NCI-H748 treated with DMSO at 0.1 percent for 48 hours (cell line): ENCODE data around the gene RAD1.
A peak's percentile ranks its signal among the peaks of the same experiment; 100 is the strongest.
"Not testable (repeated sequence)": the region's sequence is repeated elsewhere in the genome, so short reads cannot be mapped to it uniquely, and the experiment has no call there.

Experiments
- DNase-seq: peaks from one replicate; lab custom pipeline; 2025; lab: John Stamatoyannopoulos, UW

The RAD1 gene

GRCh38 chr5:34915139-34915855 lies at the start of gene RAD1, which contains the start of gene BRIX1:
Gene RAD1, minus strand, starts transcription at chr5:34915504. Its CDS starts 612 bp downstream, at chr5:34914892.
Gene BRIX1, plus strand, starts transcription at chr5:34915711. Its CDS starts 28 bp downstream, at chr5:34915739.
- peak; percentile 100 for DNase-seq

DNA sequence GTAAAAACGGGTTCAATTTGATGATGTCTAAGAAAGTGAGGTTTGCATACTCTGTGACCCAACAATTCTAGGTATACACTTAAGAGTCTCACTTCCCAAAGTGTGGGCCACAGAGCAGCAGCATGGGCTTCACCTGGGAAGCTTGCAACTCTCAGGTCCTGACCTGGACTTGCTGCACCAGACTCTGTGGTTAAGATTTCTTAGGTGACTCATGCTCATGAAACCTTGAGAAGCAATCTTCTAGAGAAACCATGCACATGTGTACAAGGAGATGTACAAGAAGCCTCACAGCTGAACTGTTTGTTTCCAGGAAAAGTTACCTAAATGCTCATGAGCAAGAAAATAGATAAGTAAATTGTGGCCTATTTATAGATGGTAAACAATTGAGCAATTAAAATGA lies 44.0 kb upstream of the RAD1 start:
- DNase-seq = no peak

GRCh38 chr5:34957857-34958690 lies 42.8 kb upstream of the RAD1 start:
- DNase-seq = peak; percentile 32

GRCh38 chr5:34957321-34957720 lies 42.0 kb upstream of the RAD1 start:
- no peak for DNase-seq

DNA sequence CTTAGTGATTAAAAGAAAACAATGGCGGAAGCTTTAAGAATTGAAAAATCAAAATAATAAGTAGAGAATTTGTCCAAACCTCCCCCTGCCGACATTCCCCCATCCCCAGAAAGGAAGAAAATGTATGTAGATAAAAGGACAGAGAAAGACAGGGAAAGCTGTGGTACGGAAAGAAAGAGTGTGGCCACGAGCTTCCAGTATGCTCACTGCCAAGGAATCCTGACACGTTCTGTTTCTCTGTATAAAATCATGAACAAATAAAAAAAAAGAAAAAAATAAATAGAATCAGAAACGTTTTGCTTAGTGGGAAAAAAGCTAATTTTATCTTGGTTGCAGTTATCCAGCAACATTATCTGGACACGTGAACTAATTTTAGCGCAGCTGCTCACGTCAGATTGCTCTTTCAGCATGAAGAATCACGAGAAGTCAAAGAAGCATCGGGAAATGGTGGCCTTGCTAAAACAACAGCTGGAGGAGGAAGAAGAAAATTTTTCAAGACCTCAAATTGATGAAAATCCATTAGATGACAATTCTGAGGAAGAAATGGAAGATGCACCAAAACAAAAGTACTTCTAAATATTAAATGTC lies 29.2 kb upstream of the RAD1 start:
- DNase-seq = no peak

DNA sequence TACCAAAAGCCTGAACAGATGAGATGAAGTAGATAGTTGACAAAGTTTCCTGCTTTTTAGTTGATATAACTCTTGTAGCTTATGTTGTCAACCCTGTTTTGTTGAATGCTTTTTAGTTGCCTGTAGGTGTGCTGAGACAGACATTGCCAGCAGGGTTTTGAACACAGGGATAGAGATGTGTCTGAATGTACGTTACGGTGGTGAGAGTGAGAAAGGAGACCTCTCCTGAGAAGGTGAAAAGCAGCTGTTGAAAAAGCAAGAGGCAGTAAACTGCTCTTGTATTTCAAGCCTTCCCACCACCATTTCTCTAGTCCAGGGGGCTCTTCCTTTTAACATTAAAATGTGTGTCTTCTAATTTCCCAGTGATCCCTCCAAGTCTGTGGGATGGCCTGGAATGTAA lies 28.7 kb upstream of the RAD1 start:
- no peak for DNase-seq

DNA sequence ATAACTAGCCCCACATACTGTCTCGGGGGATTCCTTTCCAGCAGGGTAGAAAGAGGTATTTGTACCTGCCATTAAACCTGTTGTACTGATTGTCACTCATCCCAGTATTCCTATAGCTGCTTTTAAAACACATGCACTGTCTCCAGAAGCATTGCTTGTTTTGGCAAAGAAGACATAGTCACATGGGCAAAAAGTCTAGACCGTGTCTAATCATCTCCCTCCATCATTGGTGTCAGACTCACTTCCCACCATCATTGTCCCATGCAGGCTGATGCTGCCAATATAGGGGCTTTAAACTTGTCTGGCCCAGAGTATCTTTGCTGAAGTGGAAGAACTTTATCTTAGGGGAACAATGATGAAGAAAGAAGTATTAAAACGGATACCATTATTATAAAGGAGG lies 26.6 kb upstream of the RAD1 start:
- DNase-seq = no peak

DNA sequence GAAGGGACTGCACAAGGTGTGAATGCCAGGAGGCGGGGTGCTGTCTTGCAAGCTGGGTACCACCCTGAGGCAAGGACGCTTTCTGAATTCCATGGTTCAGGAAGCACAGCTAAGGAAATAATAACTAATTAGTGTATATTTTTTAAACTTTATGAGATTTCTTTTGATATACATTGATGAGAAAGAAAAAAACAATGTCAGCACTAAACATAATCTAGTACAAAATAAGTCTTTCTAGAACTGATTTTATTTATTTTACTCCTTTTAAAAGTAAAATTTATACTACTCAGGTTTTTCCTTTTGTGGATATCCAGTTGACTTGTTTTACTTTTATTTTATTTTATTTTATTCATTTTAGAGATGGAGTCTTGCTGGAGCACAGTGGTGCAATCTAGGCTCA lies 17.6 kb upstream of the RAD1 start:
- DNase-seq = no peak

GRCh38 chr5:34930870-34931269 lies 15.6 kb upstream of the RAD1 start:
- DNase-seq = no peak

DNA sequence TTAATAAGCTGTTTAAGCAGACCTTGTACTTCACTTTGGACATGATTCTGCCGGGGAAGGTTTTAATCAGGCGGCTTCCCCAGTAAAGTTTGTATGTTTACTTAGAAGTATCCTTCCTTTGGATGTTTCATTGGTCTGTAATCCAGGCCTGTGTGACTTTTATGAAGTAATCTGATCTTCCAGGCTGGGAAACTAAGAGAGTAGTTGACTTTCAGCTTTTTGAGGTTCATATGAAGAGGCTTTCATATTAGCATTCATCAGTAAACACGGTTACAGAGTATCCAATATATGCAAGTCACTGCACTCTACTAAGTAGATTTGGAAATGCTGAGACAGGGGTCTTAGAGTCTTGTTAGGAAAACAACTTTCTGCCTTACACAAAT lies 15.1 kb upstream of the RAD1 start:
- no peak for DNase-seq

GRCh38 chr5:34929720-34930461 lies 14.6 kb upstream of the RAD1 start:
- DNase-seq = peak; percentile 90

- DNase-seq = peak; percentile 100
Observed at GRCh38 chr5:34929134-34929719, 13.9 kb upstream of the RAD1 start, which contains the start of gene DNAJC21. Gene DNAJC21, plus strand, starts transcription at chr5:34929559. Its CDS starts 261 bp downstream, at chr5:34929820.

DNA sequence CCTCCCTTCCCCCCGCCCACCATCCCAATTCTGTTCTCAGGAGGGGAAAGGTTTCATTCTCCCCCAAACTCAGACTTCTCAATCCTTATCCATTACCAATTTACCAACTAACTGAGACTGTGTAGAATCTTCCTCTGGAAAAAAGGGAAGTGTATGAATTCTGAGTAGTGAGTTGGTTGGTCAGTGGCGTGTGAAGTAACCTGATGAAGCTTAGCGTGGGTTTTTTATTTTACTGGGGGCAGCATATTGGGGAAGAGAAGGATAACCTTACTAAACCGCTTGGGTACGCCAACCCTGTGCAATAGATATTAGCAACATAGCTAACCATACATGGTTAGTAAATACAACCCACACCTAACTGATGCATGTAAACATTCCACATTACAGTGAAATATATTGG lies 13.0 kb upstream of the RAD1 start:
- DNase-seq = no peak

GRCh38 chr5:34927785-34928184 lies 12.5 kb upstream of the RAD1 start:
- no peak for DNase-seq

DNA sequence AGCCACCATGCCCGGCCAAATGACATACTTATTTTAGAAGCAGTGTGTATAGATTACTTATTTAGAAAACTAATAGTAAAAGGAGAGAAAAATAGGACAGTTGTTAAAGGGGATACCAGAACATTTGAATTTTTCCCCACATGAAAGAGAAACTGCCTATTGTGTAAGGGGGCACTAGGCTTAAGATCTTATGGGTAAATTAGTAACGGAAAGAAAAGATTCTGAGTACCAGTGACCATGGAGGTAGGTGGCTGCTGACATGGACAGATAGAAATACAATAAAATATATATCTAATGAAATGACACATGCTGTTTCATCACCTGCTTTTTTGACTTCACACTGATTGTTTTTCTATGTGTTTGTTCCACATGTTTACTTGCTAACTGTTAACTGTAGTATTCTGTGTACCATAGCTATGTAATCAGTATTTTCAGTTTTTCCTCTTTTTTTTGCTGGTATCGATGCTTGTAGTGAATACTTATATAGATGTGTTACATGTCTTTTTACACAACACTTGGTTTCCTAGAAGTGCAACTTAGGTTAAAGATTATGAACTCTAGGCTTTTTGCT lies 11.1 kb upstream of the RAD1 start:
- DNase-seq = no peak

DNA sequence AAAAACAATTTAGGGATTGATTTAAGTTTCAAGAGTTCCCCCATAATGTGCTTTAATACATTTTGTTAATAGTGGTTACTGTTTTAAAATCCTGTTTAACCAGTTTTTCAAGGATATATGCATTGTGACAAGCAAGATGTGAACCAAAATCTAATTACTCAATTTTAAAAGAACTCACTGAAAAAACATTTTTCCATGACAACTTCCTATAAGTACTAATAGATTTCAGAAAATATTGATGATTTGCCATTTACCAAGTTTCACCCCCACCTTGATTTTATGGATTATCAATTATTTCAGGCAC lies 9.1 kb upstream of the RAD1 start:
- DNase-seq = no peak

- no peak for DNase-seq
Observed at GRCh38 chr5:34923694-34924461, 8.6 kb upstream of the RAD1 start.

DNA sequence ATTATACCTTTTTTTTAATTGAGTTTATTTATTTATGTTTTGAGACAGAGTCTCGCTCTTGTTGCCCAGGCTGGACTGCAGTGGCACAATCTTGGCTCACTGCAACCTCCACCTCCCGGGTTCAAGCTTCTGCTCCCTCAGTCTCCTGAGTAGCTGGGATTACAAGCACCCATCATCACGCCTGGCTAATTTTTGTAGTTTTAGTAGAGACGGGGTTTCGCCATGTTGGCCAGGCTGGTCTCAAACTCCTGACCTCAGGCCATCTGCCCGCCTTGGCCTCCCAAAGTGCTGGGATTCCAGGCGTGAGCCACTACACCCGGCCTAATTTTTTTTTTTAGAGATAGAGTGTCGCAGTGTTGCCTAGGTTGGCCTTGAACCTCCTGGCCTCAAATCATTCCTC lies 8.0 kb upstream of the RAD1 start:
- not testable (repeated sequence) for DNase-seq

GRCh38 chr5:34919077-34919476 lies 3.8 kb upstream of the RAD1 start:
- no peak for DNase-seq

DNA sequence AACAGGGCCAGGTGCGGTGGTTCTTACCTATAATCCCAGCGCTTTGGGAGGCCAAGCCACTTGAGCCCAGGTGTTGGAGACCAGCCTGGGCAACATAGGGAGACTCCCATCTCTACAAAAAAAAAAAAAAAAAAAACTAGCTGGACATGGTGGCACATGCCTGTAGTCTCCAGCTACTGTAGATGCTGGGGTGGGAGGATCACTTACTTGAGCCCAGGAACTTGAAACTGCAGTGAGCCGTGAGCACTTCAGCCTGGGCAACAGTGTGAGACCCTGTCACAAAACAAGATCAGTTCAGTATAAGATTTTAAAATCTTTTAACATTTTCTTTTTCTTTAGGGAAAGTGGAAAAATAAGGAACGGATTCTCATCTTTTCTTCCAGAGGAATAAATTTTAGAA lies 2.7 kb upstream of the RAD1 start:
- DNase-seq = no peak

GRCh38 chr5:34916518-34916917 lies 1.2 kb upstream of the RAD1 start:
- no peak for DNase-seq
